Mesenchymal stem cell (in vitro differentiated cells and primary cell): Measurements from ENCODE around the gene NIPA2.

ENCODE experiments used
- DNase-seq: peaks from one replicate; pipeline ENCODE4 v3.0.0-alpha.2; 2013
- H2AFZ ChIP-seq: one replicate; pipeline ENCODE4 v1.6.1; 2013; ENCODE audit warnings: low read depth, mild to moderate bottlenecking, control low read depth, inconsistent platforms, low read length, moderate library complexity
- H2AK5ac ChIP-seq: 2 replicates; pipeline ENCODE4 v1.6.1; 2013; ENCODE audit warnings: low read length, moderate library complexity, mild to moderate bottlenecking, inconsistent platforms; ENCODE audit not compliant: severe bottlenecking
- H2BK120ac ChIP-seq: one replicate; pipeline ENCODE4 v1.6.1; 2013; ENCODE audit warnings: low read depth, mild to moderate bottlenecking, inconsistent platforms, low read length, moderate library complexity
- H2BK12ac ChIP-seq, 2 experiments: one replicate each; pipeline ENCODE4 v1.6.1; 2013; ENCODE audit warnings: inconsistent platforms in 2 of 2, low read length in 2 of 2, mild to moderate bottlenecking in 2 of 2, moderate library complexity in 2 of 2, control low read depth in 1 of 2
- H2BK15ac ChIP-seq: one replicate; pipeline ENCODE4 v1.6.1; 2013; ENCODE audit warnings: mild to moderate bottlenecking, low read depth, inconsistent platforms; ENCODE audit not compliant: poor library complexity, severe bottlenecking
- H2BK5ac ChIP-seq: 2 replicates; pipeline ENCODE4 v1.6.1; 2013; ENCODE audit warnings: low read depth, mild to moderate bottlenecking, low read length, control low read depth, inconsistent platforms; ENCODE audit not compliant: poor library complexity, severe bottlenecking
- H3K14ac ChIP-seq, 2 experiments: one replicate each; pipeline ENCODE4 v1.6.1; 2013; ENCODE audit warnings: inconsistent platforms in 2 of 2, low read length in 2 of 2, control low read depth in 1 of 2, mild to moderate bottlenecking in 1 of 2, moderate library complexity in 1 of 2
- H3K18ac ChIP-seq, 2 experiments: one replicate each; pipeline ENCODE4 v1.6.1; 2013; ENCODE audit warnings: inconsistent platforms in 2 of 2, low read length in 2 of 2, control low read depth in 1 of 2, low read depth in 1 of 2, mild to moderate bottlenecking in 1 of 2
- H3K23ac ChIP-seq, 2 experiments: one replicate each; pipeline ENCODE4 v1.6.1; 2013; ENCODE audit warnings: inconsistent platforms in 2 of 2, low read length in 2 of 2, mild to moderate bottlenecking in 2 of 2, moderate library complexity in 2 of 2, control low read depth in 1 of 2
- H3K27ac ChIP-seq: 2 replicates; pipeline ENCODE4 v1.5.1; 2013; ENCODE audit warnings: mild to moderate bottlenecking, moderate library complexity, low read length, control low read depth, inconsistent platforms; ENCODE audit not compliant: poor library complexity, severe bottlenecking
- H3K27me3 ChIP-seq, 2 experiments: 2 replicates each; pipeline versions ENCODE4 v1.6.1 to v1.7.0; 2013; ENCODE audit warnings: low read length in 2 of 2, mild to moderate bottlenecking in 2 of 2, moderate library complexity in 2 of 2, control low read depth in 1 of 2, inconsistent platforms in 1 of 2; ENCODE audit not compliant: control insufficient read depth in 1 of 2, insufficient read depth in 1 of 2
- H3K36me3 ChIP-seq, 2 experiments: 2 replicates each; pipeline versions ENCODE4 v1.6.1 to v1.7.0; 2013; ENCODE audit warnings: low read length in 2 of 2, control low read depth in 1 of 2, inconsistent platforms in 1 of 2, low read depth in 1 of 2, mild to moderate bottlenecking in 1 of 2; ENCODE audit not compliant: insufficient read depth in 2 of 2, control insufficient read depth in 1 of 2
- H3K4ac ChIP-seq, 2 experiments: one replicate each; pipeline ENCODE4 v1.6.1; 2013; ENCODE audit warnings: inconsistent platforms in 2 of 2, low read length in 2 of 2, mild to moderate bottlenecking in 2 of 2, moderate library complexity in 2 of 2, control low read depth in 1 of 2, low read depth in 1 of 2
- H3K4me1 ChIP-seq: 2 replicates; pipeline ENCODE4 v1.6.1; 2013; ENCODE audit warnings: low read depth, low read length, control low read depth; ENCODE audit not compliant: control insufficient read depth, insufficient read depth
- H3K4me2 ChIP-seq: 2 replicates; pipeline ENCODE4 v1.6.1; 2013; ENCODE audit warnings: low read length, mild to moderate bottlenecking, inconsistent platforms; ENCODE audit not compliant: poor library complexity, severe bottlenecking
- H3K4me3 ChIP-seq, 2 experiments: 2 replicates each; pipeline versions ENCODE4 v1.5.1 to v1.7.0; 2013; ENCODE audit warnings: low read length in 2 of 2, mild to moderate bottlenecking in 2 of 2, control low read depth in 1 of 2, low read depth in 1 of 2; ENCODE audit not compliant: insufficient read depth in 1 of 2
- H3K79me1 ChIP-seq: replicated peaks from 2 replicates; pipeline ENCODE4 v1.6.1; 2013; ENCODE audit warnings: mild to moderate bottlenecking, control low read depth, low read length, inconsistent platforms; ENCODE audit not compliant: poor library complexity, severe bottlenecking
- H3K9ac ChIP-seq: 2 replicates; pipeline ENCODE4 v1.7.0; 2013; ENCODE audit warnings: mild to moderate bottlenecking, low read length, moderate library complexity
- H3K9me3 ChIP-seq: 2 replicates; pipeline ENCODE4 v1.7.0; 2013; ENCODE audit warnings: mild to moderate bottlenecking, low read length; ENCODE audit not compliant: control insufficient read depth
- H4K8ac ChIP-seq: one replicate; pipeline ENCODE4 v1.6.1; 2013; ENCODE audit warnings: inconsistent platforms, mild to moderate bottlenecking, low read length, moderate library complexity
- H4K91ac ChIP-seq: one replicate; pipeline ENCODE4 v1.6.1; 2013; ENCODE audit warnings: mild to moderate bottlenecking, low read length, inconsistent platforms
- WGBS: methylation state at CpG from one replicate; pipeline ENCODE4 v1.1.7; 2013; ENCODE audit warnings: mixed read lengths; 5-methylcytosine and 5-hydroxymethylcytosine counted together

The NIPA2 gene

DNA sequence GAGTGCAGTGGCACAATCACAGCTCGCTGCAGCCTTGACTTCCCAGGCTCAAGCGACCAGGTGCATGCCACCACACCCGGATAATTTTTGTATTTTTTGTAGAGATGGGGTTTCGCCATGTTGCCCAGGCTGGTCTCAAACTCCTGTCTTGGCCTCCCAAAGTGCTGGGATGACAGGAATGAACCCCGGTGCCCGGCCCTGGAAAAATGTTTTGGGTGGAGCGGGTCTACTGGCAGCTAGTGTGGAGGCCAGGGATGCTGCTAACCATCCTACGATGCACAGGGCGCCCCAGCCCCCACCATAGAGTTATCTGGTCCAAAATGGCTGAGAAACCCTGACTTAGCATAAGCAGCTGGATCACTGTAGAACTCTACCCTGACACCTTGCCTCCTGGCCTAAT, 35.4 kb downstream of the NIPA2 start:
- Histone ChIP-seq H3K9ac (no peak overlapping the region), H2BK120ac (no peak overlapping the region), H3K27ac (peak overlapping the region; percentile 80), H4K91ac (no peak overlapping the region), H2BK5ac (no peak overlapping the region), H3K4me3 (no peak overlapping the region), H2BK12ac (no peak overlapping the region), H3K27me3 (no peaks in the 10 kb centered on the region), H3K23ac (no peak overlapping the region), H3K79me1 (peaks cover 44% of the 10 kb centered on the region), H2AFZ (no peak overlapping the region), H3K4ac (no peak overlapping the region), H2AK5ac (no peak overlapping the region), H3K18ac (no peak overlapping the region), H2BK15ac (no peak overlapping the region), H3K4me1 (peaks cover 14% of the 10 kb centered on the region), H3K9me3 (no peaks in the 10 kb centered on the region), H3K14ac (no peak overlapping the region), H3K4me2 (no peak overlapping the region), H4K8ac (no peak overlapping the region), H3K36me3 (peaks cover 57 to 96% of the 10 kb centered on the region in 2 experiments)
- no peak for DNase-seq
- WGBS: 96% methylated on average over 9 of the region's 9 CpGs

DNA sequence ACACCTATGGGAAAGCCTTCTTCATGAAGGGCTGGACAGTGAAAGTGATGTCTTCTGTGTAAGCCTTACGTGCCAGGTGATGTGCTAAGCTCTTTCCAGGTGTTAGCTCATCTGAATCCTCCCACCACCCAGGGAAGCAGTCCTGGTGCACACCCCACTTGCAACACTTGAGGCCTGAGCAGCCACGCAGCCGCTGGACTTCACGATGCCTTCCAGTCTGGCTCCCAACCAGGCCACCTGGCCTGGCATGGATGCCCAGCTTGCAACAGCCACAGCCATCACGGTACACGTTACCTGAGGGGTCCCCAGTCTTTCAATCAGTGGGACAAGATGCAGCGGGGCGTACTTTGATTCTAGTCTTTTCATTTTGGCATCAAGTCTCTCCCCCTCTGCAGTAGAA, 35.8 kb downstream of the NIPA2 start:
- no peak overlapping the region for H2BK5ac ChIP-seq
- no peaks in the 10 kb centered on the region for H3K27me3 ChIP-seq
- H2BK15ac ChIP-seq: no peak overlapping the region
- no peak overlapping the region for H3K9ac ChIP-seq
- no peak for DNase-seq
- WGBS: 93% methylated on average over 8 of the region's 8 CpGs
- H4K8ac ChIP-seq: no peak overlapping the region
- H3K9me3 ChIP-seq: no peaks in the 10 kb centered on the region
- H3K4me1 ChIP-seq: peaks cover 14% of the 10 kb centered on the region
- no peak overlapping the region for H2BK12ac ChIP-seq
- H2AFZ ChIP-seq: no peak overlapping the region
- H3K18ac ChIP-seq: no peak overlapping the region
- H2AK5ac ChIP-seq: no peak overlapping the region
- no peak overlapping the region for H3K4me3 ChIP-seq
- peaks cover 57 to 95% of the 10 kb centered on the region in 2 experiments for H3K36me3 ChIP-seq
- H3K4ac ChIP-seq: no peak overlapping the region
- H3K79me1 ChIP-seq: peaks cover 42% of the 10 kb centered on the region
- H4K91ac ChIP-seq: no peak overlapping the region
- H3K23ac ChIP-seq: no peak overlapping the region
- H3K4me2 ChIP-seq: no peak overlapping the region
- H3K14ac ChIP-seq: no peak overlapping the region
- H3K27ac ChIP-seq: no peak overlapping the region
- H2BK120ac ChIP-seq: no peak overlapping the region

DNA sequence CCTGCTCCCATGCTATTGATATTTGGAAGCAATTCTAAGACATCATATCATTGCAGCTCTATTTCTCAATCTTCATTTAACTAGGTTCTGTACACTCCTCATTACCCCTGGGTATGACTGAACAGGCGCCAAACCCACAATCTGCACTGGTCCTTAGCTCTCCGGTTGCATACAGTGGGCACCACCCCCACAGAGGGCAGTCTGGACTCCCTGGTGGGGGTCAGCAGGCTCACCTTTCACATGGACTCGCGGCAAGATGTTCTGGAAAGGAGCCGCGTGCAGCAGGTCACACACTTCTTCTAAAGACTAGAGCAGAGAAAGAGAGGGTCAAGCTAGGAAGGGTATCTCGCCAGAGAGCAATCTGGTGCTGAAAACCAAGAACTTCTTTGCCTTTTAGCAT, 36.5 kb downstream of the NIPA2 start:
- no peak for DNase-seq

DNA sequence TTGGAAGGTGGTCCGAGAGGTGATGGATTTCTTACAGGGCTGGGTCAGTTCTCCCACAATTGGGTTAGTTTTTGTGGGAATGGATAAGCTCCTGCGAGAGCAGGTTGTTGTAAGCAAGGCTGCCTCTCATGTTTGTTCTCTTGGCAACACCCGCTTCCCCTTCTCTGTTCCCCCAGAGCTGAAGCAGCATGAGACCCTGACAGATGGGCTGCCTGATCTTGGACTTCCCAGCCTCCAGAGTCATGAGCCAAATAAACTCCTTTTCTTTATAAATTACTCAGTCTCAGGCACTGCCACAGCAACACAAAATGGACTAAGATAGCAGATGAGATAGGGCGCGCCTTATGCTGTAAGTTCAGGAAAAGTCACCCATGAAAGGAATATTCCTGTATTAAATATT, 38.7 kb downstream of the NIPA2 start:
- Histone ChIP-seq H3K79me1 (peaks cover 42% of the 10 kb centered on the region), H2BK120ac (no peak overlapping the region)
- WGBS: 100% methylated on average over 3 of the region's 5 CpGs

More for the DNA sequence above, 36.5 kb downstream of the NIPA2 start:
- H2AFZ ChIP-seq: no peak overlapping the region
- H3K4ac ChIP-seq: no peak overlapping the region
- no peak overlapping the region for H3K23ac ChIP-seq
- no peaks in the 10 kb centered on the region for H3K27me3 ChIP-seq
- H3K4me1 ChIP-seq: peaks cover 14% of the 10 kb centered on the region
- peaks cover 43% of the 10 kb centered on the region for H3K79me1 ChIP-seq
- peaks cover 59 to 92% of the 10 kb centered on the region in 2 experiments for H3K36me3 ChIP-seq
- no peak overlapping the region for H4K8ac ChIP-seq
- no peak overlapping the region for H3K9ac ChIP-seq
- H3K4me3 ChIP-seq: no peak overlapping the region
- no peak overlapping the region for H3K18ac ChIP-seq
- H3K14ac ChIP-seq: no peak overlapping the region
- no peak overlapping the region for H2BK120ac ChIP-seq
- no peak overlapping the region for H3K27ac ChIP-seq
- WGBS: 98% methylated on average over 6 of the region's 7 CpGs
- no peak overlapping the region for H2AK5ac ChIP-seq
- no peak overlapping the region for H4K91ac ChIP-seq
- no peak overlapping the region for H3K4me2 ChIP-seq
- no peaks in the 10 kb centered on the region for H3K9me3 ChIP-seq
- H2BK5ac ChIP-seq: no peak overlapping the region
- no peak overlapping the region for H2BK15ac ChIP-seq
- no peak overlapping the region for H2BK12ac ChIP-seq

More for the DNA sequence above, 38.7 kb downstream of the NIPA2 start:
- Histone ChIP-seq H3K18ac (no peak overlapping the region), H4K8ac (no peak overlapping the region), H3K9me3 (no peaks in the 10 kb centered on the region), H3K27ac (no peak overlapping the region), H4K91ac (no peak overlapping the region), H2BK15ac (no peak overlapping the region), H2BK5ac (no peak overlapping the region), H2AK5ac (no peak overlapping the region), H2BK12ac (no peak overlapping the region), H3K4me3 (no peak overlapping the region), H3K9ac (no peak overlapping the region), H3K4me2 (no peak overlapping the region), H3K4me1 (peaks cover 14% of the 10 kb centered on the region), H3K36me3 (peaks cover 64 to 92% of the 10 kb centered on the region in 2 experiments), H3K23ac (no peak overlapping the region), H3K14ac (no peak overlapping the region), H3K4ac (no peak overlapping the region), H2AFZ (no peak overlapping the region), H3K27me3 (no peaks in the 10 kb centered on the region)
- DNase-seq: no peak
